GM23338 (cell line): ENCODE measurements around the gene XPO6. TPM values are rescaled to one million over a fixed set of nuclear protein-coding genes. Genes with fewer than 3 reads are reported as not detected.
A peak's percentile ranks its signal among the peaks of the same experiment; 100 is the strongest.

ENCODE experiments used
- ATAC-seq: fragments of 200-7000 bp; cut with Tn5 transposase; 3 replicates; pipeline ENCODE4 v1.9.1; 2020
- DNase-seq: peaks from one replicate; pipeline ENCODE4 v3.0.0-alpha.2; 2015; ENCODE audit warnings: low spot score
- H2AFZ ChIP-seq: fragments of 200-600 bp; sonication (generic); 2 replicates; pipeline ENCODE4 v1.8.0; 2016; ENCODE audit warnings: antibody characterized with exemption, mild to moderate bottlenecking, moderate library complexity
- H3F3A ChIP-seq: fragments of 200-600 bp; sonication (generic); replicated peaks from 2 replicates; pipeline ENCODE4 v1.8.0; 2017; ENCODE audit warnings: antibody characterized with exemption, mixed run types, low read depth
- H3K27ac ChIP-seq: fragments of 200-600 bp; sonication (generic); 2 replicates; pipeline ENCODE4 v1.6.1; 2016; ENCODE audit warnings: low read depth
- H3K27me3 ChIP-seq: fragments of 200-600 bp; sonication (generic); 2 replicates; pipeline ENCODE4 v1.8.0; 2016; ENCODE audit warnings: mild to moderate bottlenecking, mixed run types, moderate library complexity; ENCODE audit not compliant: insufficient read depth
- H3K36me3 ChIP-seq: fragments of 200-600 bp; sonication (generic); 2 replicates; pipeline ENCODE4 v1.8.0; 2016; ENCODE audit warnings: mild to moderate bottlenecking; ENCODE audit not compliant: insufficient read depth
- H3K4me1 ChIP-seq: fragments of 200-600 bp; sonication (generic); 2 replicates; pipeline ENCODE4 v1.8.0; 2016; ENCODE audit warnings: mild to moderate bottlenecking, moderate library complexity; ENCODE audit not compliant: insufficient read depth
- H3K4me2 ChIP-seq: fragments of 200-600 bp; sonication (generic); 2 replicates; pipeline ENCODE4 v1.7.1; 2017; ENCODE audit warnings: mixed run types
- H3K4me3 ChIP-seq: fragments of 200-600 bp; sonication (generic); 2 replicates; pipeline ENCODE4 v1.6.1; 2016; ENCODE audit warnings: mixed run types
- H3K79me2 ChIP-seq: fragments of 200-600 bp; sonication (generic); replicated peaks from 2 replicates; pipeline ENCODE4 v1.8.0; 2017; ENCODE audit warnings: mild to moderate bottlenecking; ENCODE audit not compliant: insufficient read depth
- H3K9me2 ChIP-seq: fragments of 200-600 bp; sonication (generic); 2 replicates; pipeline ENCODE4 v1.8.0; 2017; ENCODE audit not compliant: insufficient read depth
- H4K20me1 ChIP-seq: fragments of 200-600 bp; sonication (generic); replicated peaks from 2 replicates; pipeline ENCODE4 v1.8.0; 2017; ENCODE audit warnings: mild to moderate bottlenecking; ENCODE audit not compliant: insufficient read depth
- H3K27ac Mint-ChIP-seq: 2 replicates; pipeline ENCODE4 v1.8.0; 2020; ENCODE audit warnings: inconsistent platforms, mild to moderate bottlenecking, moderate library complexity, mixed read lengths
- H3K27me3 Mint-ChIP-seq: 3 replicates; pipeline ENCODE4 v1.8.0; 2022; ENCODE audit warnings: low read depth, mild to moderate bottlenecking, moderate library complexity, mixed read lengths, inconsistent platforms; ENCODE audit not compliant: insufficient read depth, poor library complexity
- H3K36me3 Mint-ChIP-seq: 3 replicates; pipeline ENCODE4 v1.8.0; 2021; ENCODE audit warnings: low read depth, mild to moderate bottlenecking, inconsistent platforms, moderate library complexity, mixed read lengths
- H3K4me1 Mint-ChIP-seq: 3 replicates; pipeline ENCODE4 v1.8.0; 2020; ENCODE audit warnings: mild to moderate bottlenecking, inconsistent platforms, mixed read lengths
- H3K4me3 Mint-ChIP-seq: 3 replicates; pipeline ENCODE4 v1.8.0; 2021; ENCODE audit warnings: moderate library complexity, mild to moderate bottlenecking, inconsistent platforms, mixed read lengths
- H3K9me3 Mint-ChIP-seq: 3 replicates; pipeline ENCODE4 v1.8.0; 2020; ENCODE audit warnings: moderate library complexity, mild to moderate bottlenecking, inconsistent platforms, mixed read lengths
- CREB1 ChIP-seq: fragments of 250-450 bp; sonication (Bioruptor Pico); IDR thresholded peaks from 2 replicates; pipeline ENCODE4 v1.5.0; 2020; ENCODE audit warnings: low read depth, mild to moderate bottlenecking, moderate library complexity
- CTCF ChIP-seq, 2 experiments: fragments of 200-600 bp in 1 of 2; sonication (generic) in 1 of 2; conservative IDR thresholded peaks; 2 replicates each; pipeline versions ENCODE4 v1.5.1 to v1.6.1; 2016 to 2017; ENCODE audit warnings: antibody characterized with exemption in 2 of 2, low read depth in 2 of 2, mild to moderate bottlenecking in 2 of 2, moderate library complexity in 1 of 2
- EZH2 ChIP-seq: fragments of 200-600 bp; sonication (generic); IDR thresholded peaks from one replicate; pipeline ENCODE4 v1.8.0; 2017; ENCODE audit warnings: antibody characterized with exemption, mild to moderate bottlenecking, low read depth; ENCODE audit not compliant: unreplicated experiment
- EZH2phosphoT487 ChIP-seq: fragments of 200-600 bp; sonication (generic); IDR thresholded peaks from one replicate; pipeline ENCODE4 v1.8.1; 2018; ENCODE audit warnings: antibody characterized with exemption; ENCODE audit not compliant: unreplicated experiment
- JUNB ChIP-seq: IDR thresholded peaks from one replicate; pipeline ENCODE4 v1.6.1; 2016; ENCODE audit warnings: antibody characterized with exemption; ENCODE audit not compliant: unreplicated experiment
- NANOG ChIP-seq: IDR thresholded peaks from 2 replicates; pipeline ENCODE4 v1.6.1; 2016; ENCODE audit warnings: antibody characterized with exemption, borderline replicate concordance
- REST ChIP-seq: IDR thresholded peaks from one replicate; pipeline ENCODE4 v1.6.1; 2018; ENCODE audit warnings: antibody characterized with exemption; ENCODE audit not compliant: unreplicated experiment
- ZNF114 ChIP-seq: fragments of 250-450 bp; sonication (Bioruptor Pico); IDR thresholded peaks from 2 replicates; pipeline ENCODE4 v1.5.0; 2020; ENCODE audit warnings: mild to moderate bottlenecking, moderate library complexity
- ZNF331 ChIP-seq: fragments of 250-450 bp; sonication (Bioruptor Pico); IDR thresholded peaks from 2 replicates; pipeline ENCODE4 v1.5.0; 2020; ENCODE audit warnings: low read depth, mild to moderate bottlenecking, moderate library complexity
- ZNF462 ChIP-seq: fragments of 250-450 bp; sonication (Bioruptor Pico); IDR thresholded peaks from 2 replicates; pipeline ENCODE4 v1.5.0; 2020; ENCODE audit warnings: mild to moderate bottlenecking, moderate library complexity
- polyA plus RNA-seq: library from polyadenylated mRNA; unstranded; fragments of >200 nt; fragmentation: Nextera tagmentation; extraction: Ambion mirVana; gene quantifications from 2 replicates; pipeline ENCODE4 v1.2.1, GENCODE V29; 2016
- total RNA-seq: library from RNA; depleted of rRNA; stranded (reverse); fragments of >200 nt; shearing (Covaris generic); gene quantifications from 2 replicates; pipeline ENCODE4 v1.2.3, GENCODE V29; 2014

Gene XPO6
- total and polyA plus RNA-seq, 2 experiments from 2014 or later, result 83.9 to 178 TPM

- no peaks in the 10 kb centered on the region for H3F3A ChIP-seq
- no peak overlapping the region for H3K4me2 ChIP-seq
- peaks cover 25% of the 10 kb centered on the region for H3K27me3 Mint-ChIP-seq
- TF ChIP-seq EZH2phosphoT487 (no peak), NANOG (no peak)
- ATAC-seq (no peak), DNase-seq (no peak)
- H3K27ac ChIP-seq, result no peak overlapping the region
- no peak overlapping the region for H3K4me3 Mint-ChIP-seq
- H3K4me1 Mint-ChIP-seq, result peaks cover 4% of the 10 kb centered on the region
- no peaks in the 10 kb centered on the region for H3K36me3 ChIP-seq
- H3K9me3 Mint-ChIP-seq, result no peaks in the 10 kb centered on the region
- H3K36me3 Mint-ChIP-seq, result no peaks in the 10 kb centered on the region
- H3K9me2 ChIP-seq, result no peaks in the 10 kb centered on the region
- H3K4me1 ChIP-seq, result no peaks in the 10 kb centered on the region; the same call in 1 of the 2 replicates
- H2AFZ ChIP-seq, result no peak overlapping the region
- no peaks in the 10 kb centered on the region for H4K20me1 ChIP-seq
- no peak overlapping the region for H3K4me3 ChIP-seq
- no peak overlapping the region for H3K27ac Mint-ChIP-seq
- peaks cover 34% of the 10 kb centered on the region for H3K27me3 ChIP-seq
- no peaks in the 10 kb centered on the region for H3K79me2 ChIP-seq
These were observed 153.8 kb downstream of the XPO6 start for GRCh38 chr16:28057949-28058348.

GRCh38 chr16:28053461-28053860, 158.3 kb downstream of the XPO6 start:
- Mint-ChIP-seq H3K4me3 (no peak overlapping the region), H3K27ac (no peak overlapping the region), H3K4me1 (peaks cover 4% of the 10 kb centered on the region; the same call in 2 of the 3 replicates), H3K36me3 (no peaks in the 10 kb centered on the region), H3K27me3 (peaks cover 2% of the 10 kb centered on the region), H3K9me3 (no peaks in the 10 kb centered on the region; the same call in 2 of the 3 replicates)
- Histone ChIP-seq H3K4me3 (no peak overlapping the region), H3K27me3 (no peaks in the 10 kb centered on the region), H3K4me2 (no peak overlapping the region), H2AFZ (no peak overlapping the region), H3K79me2 (no peaks in the 10 kb centered on the region), H3K27ac (no peak overlapping the region), H3K36me3 (no peaks in the 10 kb centered on the region), H3F3A (no peaks in the 10 kb centered on the region), H3K9me2 (0 out of 2 replicates have a peak, but pooled peaks cover 3% of the 10 kb centered on the region), H4K20me1 (no peaks in the 10 kb centered on the region), H3K4me1 (no peaks in the 10 kb centered on the region)
- no peak for TF ChIP-seq EZH2
- no peak for TF ChIP-seq JUNB
- TF ChIP-seq CTCF (conservative IDR thresholded peaks at IDR 0.05; ENCODE audit: low read depth in 2 of 2), result no peak
- TF ChIP-seq CREB1, result no peak
- no peak for TF ChIP-seq ZNF331
- no peak for TF ChIP-seq NANOG
- TF ChIP-seq REST, result no peak
- no peak for TF ChIP-seq ZNF462 (CRISPR knock-in tag)
- TF ChIP-seq ZNF114 (CRISPR knock-in tag), result no peak
- peak; percentile 50; the same call in 2 of the 3 replicates for ATAC-seq
- DNase-seq, result no peak
